HG02884 (cell line): ENCODE results near the gene MAP2K6.

Source experiments
- ATAC-seq: cut with Tn5 transposase; IDR thresholded peaks from one replicate; pipeline ENCODE4 v1.9.1; 2021; ENCODE audit warnings: mild to moderate bottlenecking, moderate library complexity; ENCODE audit not compliant: unreplicated experiment

Gene MAP2K6

DNA sequence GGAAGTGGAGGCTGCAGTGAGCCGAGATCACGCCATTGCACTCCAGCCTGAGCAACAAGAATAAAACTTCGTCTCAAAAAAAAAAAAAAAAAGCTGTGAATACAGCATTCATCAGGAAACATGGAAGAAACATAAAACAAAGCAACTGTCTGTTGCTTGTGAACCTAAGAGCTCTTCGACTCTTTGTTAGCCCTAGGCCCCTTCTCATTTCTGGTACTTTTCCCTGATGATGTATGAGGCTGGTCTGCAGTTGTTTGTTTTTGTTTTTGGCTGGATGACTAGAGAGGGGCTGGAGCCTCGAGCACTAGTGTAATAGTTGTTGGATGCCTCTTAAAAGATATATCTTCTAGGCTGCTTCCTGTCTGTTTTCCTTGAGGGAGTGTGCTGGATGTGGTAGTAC lies 113.5 kb downstream of the MAP2K6 start:
- ATAC-seq = no peak

DNA sequence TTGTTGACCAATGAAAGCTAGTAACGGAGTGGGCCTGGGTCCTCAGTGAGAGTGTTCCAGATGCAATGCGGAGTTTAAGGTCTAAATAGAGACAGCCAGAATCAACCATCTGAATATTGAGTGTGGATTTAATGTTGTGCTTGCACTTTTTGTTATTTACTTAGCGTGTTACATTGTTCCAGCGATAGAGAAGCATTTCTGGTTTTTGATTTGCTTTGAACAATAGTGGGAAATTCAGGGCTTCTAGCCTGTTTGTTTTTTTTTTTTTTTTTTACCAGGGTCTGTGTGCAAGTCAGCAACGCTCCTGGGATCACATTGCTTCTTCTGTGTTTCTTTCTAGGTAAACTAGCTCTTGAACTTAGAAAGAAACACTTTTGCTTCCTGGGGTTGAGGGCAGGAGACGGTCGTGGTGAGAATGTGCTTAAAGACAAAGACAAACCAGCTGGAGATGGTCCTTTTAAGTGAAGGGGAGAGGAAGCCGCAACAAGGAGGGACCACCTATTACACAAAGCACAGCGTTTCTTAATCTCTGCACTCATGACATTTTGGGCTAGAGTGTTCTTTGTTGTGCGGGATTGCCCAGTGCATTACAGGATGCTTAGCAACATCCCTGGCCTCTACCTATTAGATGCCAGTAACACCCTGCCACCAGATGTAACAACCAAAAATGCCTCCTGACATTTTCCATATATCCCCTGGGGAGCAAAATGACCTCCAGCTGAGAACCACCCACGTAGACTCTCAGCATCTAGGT lies 119.2 kb downstream of the MAP2K6 start:
- no peak for ATAC-seq

DNA sequence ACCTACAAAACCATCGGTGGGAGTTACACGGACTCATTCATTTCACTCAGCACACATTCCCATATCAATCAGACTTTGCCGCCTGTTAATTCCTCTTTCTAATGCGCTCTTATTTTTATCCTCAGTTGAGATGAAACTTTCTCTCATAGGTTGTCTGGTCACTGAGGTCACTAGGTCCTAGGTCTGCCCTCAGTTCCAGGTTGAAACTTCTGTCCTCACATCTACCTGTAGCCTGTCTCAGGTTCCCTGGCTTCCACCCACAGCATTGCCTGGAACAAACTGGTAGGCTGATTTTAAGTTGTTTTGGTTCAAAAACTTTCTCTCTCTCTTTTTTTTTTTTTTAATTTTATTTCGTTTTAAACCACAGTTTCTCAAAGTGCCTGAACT lies 119.7 kb downstream of the MAP2K6 start:
- ATAC-seq = no peak

DNA sequence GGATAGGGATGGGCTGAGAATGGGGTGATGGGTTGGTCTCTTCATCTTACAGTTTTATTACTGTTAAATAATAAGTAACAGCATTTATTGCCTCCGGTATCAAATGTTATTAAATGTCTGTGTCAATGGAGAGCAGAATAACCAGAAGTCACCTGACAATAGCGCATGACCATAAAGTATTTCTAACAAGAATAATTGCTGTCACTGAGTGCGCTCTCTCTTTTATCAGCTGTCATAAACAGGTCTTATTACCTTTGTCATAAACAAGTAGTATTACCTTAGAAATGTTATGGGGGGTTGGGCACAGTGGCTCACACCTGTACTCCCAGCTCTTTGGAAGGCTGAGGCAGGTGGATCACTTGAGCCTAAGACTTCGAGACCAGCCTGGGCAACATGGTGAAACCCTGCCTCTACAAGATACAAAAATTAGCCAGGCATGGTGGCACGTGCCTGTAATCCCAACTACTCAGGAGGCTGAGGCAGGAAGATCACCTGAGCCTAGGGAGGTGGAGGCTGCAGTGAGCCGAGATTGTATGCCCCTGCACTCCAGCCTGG lies 120.6 kb downstream of the MAP2K6 start:
- ATAC-seq = no peak

DNA sequence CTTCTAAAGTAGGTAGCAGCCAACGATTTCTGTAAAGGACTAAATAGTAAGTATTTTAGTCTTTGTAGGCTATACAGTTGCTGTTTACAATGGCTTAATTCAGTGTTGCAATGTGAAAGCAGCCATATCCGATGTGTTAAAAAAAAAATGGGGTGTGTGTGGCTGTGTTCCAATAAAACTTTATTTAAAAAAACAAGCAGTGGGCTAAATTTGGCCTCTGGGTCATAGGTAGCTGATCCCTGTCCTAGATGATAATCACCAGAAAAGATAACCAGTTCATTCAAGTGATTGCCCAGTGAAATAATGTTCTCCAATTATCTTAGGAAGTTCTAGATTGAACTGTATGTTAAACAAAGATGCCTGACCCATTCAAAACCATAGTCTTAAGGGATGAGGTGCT lies 124.3 kb downstream of the MAP2K6 start:
- ATAC-seq = no peak

DNA sequence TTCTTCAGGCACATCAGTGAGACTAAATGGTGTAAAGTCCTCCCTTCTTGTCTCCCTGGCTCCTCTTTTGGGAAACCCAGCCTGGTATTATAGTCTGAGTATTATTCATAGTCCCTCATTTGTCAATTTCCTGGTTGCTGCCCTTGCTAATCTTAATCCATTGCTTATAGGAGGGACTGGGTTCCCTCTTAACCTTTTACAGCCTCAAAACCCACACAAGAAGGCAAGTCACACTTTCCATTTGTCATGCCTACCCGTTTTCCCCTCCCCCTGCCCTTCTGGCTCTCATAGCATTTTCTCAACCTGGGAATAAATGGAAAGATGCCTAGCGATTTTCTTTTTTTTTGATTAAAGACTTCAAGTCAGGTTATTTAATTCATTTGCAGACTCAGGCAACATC lies 124.8 kb downstream of the MAP2K6 start:
- no peak for ATAC-seq

DNA sequence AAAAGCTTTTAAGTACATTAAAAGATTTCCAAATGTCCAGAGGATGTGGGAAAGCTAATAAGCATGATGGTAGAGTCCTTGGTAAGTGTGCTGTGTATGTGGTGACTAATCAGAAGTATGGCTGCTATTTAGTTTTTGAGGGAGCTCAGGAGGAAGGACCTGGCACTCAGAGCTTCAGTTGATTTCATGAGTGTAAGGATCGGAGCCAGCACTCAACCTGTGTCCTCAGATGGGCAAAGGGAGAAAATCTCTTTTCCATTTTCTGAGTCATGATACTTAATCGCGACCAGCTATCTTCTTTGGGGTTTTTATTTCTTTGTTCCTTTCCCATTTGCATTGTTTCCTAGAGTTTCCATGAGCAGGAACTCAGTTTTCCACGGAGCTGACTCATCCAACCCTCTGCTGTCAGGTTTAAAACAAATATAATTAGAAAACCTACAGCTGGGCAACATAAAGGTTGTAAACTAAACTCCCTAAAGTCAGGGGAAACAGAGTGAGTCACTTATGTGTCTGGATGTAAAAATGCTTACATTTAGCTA lies 125.4 kb downstream of the MAP2K6 start:
- ATAC-seq = no peak

DNA sequence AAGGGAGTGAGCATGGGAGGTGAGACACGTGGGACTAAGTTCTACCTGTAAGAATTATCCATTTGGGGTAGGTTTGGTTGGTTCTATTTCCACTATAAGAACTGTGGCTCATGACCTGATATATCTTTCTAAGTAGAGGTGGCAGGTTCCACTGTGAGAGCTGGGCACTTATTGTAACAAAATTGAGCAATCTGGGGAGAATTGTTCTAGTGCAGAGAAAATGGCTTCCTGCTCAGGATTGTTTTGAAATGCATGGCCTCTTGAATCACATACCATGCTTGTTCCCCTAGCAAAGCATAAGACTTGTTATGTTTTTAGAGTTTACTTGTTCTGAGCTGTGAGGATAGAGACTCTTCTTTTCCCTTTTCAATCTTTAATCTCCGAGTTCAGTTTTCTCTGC lies 125.9 kb downstream of the MAP2K6 start:
- ATAC-seq = no peak

DNA sequence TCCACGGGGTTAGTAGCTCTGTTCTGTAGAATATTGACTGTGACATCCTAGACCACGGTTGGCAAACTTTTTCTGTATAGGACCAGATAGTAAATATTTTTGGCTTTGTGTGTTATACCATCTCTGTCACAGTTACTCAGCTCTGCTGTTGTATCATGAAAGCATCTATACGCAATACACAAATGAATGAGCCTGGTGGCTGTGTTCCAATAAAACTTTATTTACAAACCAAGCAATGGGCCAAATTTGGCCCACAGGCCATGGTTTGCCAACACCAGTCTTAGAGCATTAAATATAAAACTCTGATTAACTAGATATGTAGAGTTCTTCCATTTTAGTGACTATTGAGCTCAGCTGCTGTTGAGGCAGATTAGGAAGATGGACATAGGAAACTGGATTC lies 132.7 kb downstream of the MAP2K6 start:
- no peak for ATAC-seq

DNA sequence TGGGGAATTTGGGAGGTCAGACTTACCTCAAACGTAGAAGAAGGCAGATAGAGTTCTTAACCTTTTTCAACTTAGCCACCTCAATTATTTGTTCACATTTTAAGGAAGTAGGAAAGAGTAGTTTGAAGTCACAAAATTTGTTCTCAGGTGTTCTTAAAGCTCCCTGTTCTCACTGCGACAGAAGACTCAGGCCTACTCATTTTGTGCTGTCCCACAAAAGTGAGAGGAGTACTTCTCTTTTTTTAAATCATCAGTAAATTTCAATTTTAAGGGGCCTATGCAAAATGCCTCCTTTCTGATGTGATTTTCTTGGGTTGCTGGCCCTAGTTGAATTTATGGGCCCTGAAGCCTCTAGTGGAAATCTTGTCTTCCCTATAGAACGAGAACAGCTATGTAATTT lies 133.4 kb downstream of the MAP2K6 start:
- ATAC-seq = peak; percentile 79

DNA sequence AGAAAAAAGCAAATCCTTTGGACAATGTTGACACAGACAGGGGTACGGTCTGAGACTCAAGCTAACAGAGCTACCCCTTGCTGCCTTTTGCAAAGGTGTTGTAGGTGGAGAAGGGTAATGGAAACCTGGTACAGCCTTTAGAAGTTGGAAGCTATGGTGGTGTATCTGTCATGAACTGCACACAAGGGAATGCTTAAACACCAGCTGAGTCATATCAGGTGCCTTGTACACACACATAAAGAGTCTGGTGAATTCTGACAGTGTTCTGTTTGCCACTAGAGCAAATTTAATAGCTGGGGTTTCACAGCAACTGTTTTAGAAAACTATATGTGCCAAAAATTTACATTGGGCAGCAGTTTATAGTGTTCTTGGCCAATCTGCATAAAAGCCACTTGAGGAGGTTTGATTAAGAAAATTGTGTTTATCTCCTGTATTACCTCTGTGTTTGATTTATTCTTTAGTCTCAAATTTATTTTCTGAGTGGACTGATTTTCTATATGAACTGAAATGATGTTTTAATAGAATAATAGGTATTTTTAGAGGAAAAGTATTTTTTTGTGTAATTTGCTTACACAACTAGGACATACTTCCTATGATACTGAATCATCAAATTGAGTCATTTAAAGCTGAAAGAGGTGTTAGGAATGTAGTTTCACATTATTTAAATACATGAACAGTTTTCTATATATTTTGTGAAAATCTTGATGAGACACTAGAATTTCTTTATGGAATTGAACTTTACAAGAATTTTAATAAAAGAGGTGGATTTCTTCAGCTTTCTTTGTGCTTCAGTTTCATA lies 136.9 kb downstream of the MAP2K6 start:
- peak; percentile 49 for ATAC-seq

DNA sequence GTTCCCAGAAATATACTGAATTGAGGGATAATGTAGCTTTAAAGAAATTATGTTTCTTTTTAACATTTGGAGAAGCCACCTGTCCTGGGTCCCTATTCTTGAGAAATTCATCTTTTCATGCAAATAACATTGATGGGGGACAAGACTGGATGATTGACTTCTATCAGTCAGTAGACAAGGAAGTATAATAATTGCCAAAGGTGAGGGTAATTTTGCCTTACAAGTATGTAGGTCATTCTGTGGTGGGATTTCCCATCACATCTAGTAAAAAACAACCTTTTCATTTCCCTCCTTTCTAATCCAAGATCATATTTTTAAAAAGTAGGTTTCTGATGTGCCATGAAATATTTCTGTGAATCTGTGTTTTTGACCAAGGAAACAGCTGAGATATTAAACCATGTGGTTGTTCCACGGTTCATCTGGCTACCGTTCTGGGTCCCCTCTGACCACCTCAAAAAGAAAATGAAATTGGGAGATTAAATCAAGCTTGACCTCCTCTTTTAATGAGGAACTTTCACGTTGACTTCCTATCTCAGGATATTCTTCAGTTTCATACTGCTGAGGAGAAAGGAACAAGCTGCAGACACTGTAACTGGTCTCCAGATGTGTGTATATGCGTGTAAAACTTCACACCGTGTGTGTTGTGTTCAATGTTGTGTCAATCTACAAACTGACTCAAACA lies 138.6 kb downstream of the MAP2K6 start:
- ATAC-seq = no peak

DNA sequence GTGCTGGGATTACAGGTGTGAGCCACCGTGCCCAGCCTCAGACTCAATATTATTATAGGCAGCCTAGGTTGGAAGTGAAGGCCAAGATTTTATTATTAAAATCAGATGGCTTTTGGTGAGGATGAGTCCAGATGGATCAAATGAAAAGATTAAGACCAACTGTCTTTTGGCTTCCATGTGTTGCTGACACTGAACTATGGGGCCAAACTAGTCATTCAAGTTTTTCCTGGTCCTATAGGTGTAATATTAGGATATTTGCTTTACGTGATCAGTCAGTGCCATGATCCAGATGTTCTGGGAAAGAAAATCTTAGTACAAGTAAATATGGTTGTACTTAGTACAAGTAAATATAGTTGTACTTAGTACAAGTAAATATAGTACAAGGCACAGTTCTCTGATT lies 140.6 kb downstream of the MAP2K6 start:
- ATAC-seq = no peak

DNA sequence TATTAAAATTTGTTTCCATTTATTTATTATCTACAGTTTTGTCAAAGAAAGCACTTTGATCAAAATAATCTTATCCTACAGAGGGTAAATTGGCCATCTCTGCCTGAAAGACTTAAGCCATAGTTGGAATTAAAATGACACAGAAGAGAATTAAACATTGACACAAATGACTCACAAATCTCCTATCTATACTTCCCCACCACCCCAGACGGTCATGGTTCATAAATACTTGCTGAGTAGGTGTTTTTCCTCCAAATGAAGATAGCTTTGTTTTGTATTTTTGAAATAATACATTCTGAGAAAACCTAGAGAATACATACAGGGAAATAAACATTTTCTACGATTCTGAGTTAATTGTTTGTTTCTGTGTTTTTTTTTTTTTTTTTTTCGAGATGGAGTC lies 142.8 kb downstream of the MAP2K6 start:
- ATAC-seq = no peak

DNA sequence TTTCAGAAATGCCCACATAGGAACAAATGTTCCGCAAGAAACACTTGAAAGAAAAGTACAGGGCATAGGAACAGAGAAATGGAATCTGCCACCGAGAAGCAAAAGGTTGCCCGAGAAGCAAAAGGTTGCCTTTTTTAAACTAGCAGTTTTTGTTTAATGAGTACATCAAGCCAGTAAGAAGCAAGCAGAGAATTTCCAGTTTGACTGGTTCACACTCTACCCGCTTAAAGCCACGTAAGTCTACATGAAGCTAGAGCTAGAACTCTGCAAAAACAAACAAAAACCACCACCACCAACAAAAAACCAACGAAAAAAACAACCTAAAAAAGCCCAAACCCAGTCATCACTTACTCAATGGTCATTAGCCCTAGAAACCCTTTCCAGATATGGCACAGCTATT lies 144.3 kb downstream of the MAP2K6 start:
- ATAC-seq = no peak

DNA sequence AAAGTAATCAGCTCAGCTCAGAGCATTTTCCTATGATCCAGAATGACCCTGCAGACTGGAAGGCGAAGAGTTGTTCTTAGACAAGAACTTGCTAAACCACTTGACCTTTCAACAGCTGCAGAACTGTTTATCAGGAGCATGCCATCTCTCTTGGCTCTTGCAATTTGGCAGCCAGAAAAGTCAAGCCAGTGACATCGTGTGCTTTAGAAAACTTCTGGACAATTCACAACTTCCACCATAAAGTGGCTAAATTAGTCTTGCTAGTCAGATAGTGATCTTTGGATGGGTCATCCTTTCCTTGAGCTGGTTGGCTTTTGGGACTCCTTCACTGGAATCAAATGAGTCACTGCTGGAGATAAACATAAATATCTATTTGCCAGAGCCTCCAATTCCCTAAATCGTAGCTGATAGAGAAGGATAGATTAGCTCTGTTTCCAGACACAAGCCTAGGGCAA lies 146.5 kb downstream of the MAP2K6 start:
- ATAC-seq = no peak

DNA sequence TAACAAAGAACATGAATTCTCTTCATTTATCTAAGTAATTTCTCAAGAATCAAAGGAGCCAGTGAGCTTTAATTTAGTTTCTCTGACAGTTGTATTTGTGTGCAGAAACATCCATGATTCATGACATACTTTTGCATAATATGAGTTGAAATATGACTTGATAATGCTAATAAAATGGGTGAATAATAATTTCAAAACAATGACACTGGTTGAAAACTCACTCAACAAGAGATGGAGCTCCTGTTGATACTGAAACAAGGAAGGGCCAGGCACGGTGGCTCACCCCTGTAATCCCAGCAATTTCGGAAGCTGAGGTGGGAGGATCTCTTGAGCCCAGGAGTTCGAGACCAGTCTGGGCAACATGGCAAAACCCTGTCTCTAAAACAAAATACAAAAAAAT lies 147.0 kb downstream of the MAP2K6 start:
- no peak for ATAC-seq

DNA sequence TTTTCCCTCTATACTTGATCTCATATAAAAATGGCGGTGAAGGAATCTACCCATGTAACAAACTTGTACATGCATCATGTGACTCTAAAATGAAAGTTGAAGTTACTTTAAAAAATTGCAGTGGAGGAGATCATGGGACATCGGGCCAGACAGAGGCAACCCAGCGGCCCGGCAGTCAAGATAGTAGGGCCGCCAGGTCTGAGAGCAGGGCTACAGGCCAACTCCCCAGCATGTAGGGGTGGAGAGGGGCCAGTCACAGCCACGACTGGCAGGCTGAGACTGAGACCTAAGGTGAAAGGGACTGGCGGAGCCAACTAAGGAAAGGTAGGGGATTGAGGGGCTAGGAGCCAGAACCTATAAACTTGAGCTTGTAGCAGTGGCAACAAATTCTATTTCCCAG lies 150.9 kb downstream of the MAP2K6 start:
- no peak for ATAC-seq

DNA sequence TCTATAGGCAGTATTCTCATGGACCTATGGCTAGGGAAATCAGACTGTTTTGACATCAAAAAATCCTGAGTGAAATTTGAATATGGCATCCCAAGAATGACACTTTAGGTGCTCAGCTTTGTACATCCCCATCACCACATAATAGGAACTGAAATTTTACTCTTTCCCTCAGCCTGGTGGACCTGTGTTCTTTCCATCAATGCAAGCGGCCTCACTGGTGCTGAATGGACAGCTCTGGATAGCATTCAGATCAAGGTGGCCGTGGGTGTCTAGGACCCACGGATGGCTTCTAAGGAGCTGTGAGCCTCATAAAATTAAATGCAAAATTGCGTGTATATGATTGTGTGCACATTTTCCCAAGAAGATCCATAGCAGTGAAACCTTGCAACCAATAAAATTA lies 152.6 kb downstream of the MAP2K6 start:
- no peak for ATAC-seq

DNA sequence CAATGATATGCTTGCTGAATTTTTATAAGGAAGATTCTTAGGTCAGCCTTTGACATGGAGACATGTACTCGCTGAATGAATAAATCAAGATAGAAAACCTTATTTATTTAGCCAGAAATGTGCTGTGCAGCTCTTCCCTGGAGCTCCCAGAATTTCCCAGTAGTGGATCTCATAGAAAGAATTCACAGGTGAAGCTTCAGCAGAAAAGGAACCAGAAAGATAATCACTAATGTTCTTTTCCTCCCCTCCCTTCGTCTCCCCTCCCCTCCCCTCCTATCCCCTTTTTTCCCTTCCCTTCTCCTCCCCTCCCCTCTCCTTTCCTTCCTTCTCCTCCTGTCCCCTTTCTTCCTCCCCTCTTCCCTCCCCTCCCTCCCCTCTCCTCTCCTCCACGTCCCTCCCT lies 158.2 kb downstream of the MAP2K6 start:
- no peak for ATAC-seq

DNA sequence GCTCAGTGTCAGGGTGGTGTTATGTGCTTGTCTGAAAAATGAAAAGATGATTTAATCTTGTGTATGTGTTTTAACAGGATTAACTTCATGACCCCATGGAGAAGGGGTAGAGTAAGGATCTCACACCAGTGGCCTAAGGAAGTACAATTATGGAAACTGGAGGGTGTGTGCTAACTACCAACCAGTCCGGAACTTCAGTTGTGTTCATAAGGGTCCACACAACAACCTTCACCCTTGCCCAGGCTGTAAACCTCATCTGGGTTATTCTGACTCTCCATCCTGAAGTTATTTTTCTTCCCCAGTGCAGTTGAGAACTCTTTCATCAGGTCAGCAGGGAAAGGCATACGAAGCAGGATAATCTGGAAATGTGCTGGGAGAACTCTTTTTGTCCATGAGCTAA lies 158.9 kb downstream of the MAP2K6 start:
- no peak for ATAC-seq
